HL-60 (cell line): Measurements from ENCODE around the gene AFAP1L1.
"Not testable (repeated sequence)": the region's sequence is repeated elsewhere in the genome, so short reads cannot be mapped to it uniquely, and the experiment has no call there.

Experiments used
- DNase-seq, 2 experiments: peaks; one replicate each; pipeline ENCODE4 v3.0.0-alpha.2; 2010 to 2020; ENCODE audit warnings: low read depth in 1 of 2, low spot score in 1 of 2
- H3K27ac ChIP-seq: fragments of 250-450 bp; sonication (Bioruptor Pico); replicated peaks from 2 replicates; pipeline ENCODE4 v1.5.1; 2020; ENCODE audit warnings: mild to moderate bottlenecking, moderate library complexity
- H3K27me3 ChIP-seq: fragments of 250-450 bp; sonication (Bioruptor Pico); 2 replicates; pipeline ENCODE4 v1.5.1; 2021; ENCODE audit warnings: mild to moderate bottlenecking, moderate library complexity; ENCODE audit not compliant: insufficient read depth, poor library complexity, severe bottlenecking
- H3K4me3 ChIP-seq: replicated peaks from 2 replicates; pipeline ENCODE4 v1.5.1; 2011; ENCODE audit warnings: mild to moderate bottlenecking, control low read depth, low read length; ENCODE audit not compliant: insufficient read depth
- GABPA ChIP-seq: IDR thresholded peaks from 2 replicates; pipeline ENCODE4 v1.6.1; 2012; ENCODE audit warnings: low read depth
- POLR2AphosphoS5 ChIP-seq: IDR thresholded peaks from 2 replicates; pipeline ENCODE4 v1.6.1; 2012; ENCODE audit warnings: low read depth
- SPI1 ChIP-seq: IDR thresholded peaks from 2 replicates; pipeline ENCODE4 v1.6.1; 2012; ENCODE audit warnings: low read depth, mild to moderate bottlenecking, borderline replicate concordance
- TF ChIP-seq, protein P1 (sequence below): IDR thresholded peaks from one replicate; pipeline ENCODE4 v1.5.1; 2011; ENCODE audit warnings: low read length, control low read depth, inconsistent platforms; ENCODE audit not compliant: insufficient read depth
- TF ChIP-seq, protein P2 (sequence below): IDR thresholded peaks from 2 replicates; pipeline ENCODE4 v1.6.1; 2012; ENCODE audit warnings: low read depth; ENCODE audit not compliant: insufficient replicate concordance

AFAP1L1 gene

DNA sequence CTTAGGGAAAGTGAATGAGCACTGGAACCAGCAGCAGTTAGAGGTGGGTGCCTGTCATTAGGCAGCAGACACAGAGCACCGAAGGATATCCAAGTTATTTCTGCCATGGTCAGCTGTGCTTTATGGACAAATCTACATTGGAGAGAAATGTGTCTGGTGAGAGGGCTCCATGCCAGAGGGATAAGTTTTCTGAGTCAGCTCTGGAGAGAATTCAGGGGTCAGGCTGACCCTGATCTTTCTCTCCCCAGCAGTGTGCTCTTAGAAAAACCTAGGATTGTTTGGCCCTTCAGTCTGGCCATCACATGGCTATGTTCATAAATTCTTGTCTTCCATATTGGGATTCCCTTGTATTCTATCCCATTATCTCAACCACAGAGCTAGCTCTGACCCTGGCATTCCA, 116.3 kb downstream of the AFAP1L1 start:
- no peak overlapping the region for H3K4me3 ChIP-seq
- DNase-seq: no peak
- TF ChIP-seq, protein P1, sequence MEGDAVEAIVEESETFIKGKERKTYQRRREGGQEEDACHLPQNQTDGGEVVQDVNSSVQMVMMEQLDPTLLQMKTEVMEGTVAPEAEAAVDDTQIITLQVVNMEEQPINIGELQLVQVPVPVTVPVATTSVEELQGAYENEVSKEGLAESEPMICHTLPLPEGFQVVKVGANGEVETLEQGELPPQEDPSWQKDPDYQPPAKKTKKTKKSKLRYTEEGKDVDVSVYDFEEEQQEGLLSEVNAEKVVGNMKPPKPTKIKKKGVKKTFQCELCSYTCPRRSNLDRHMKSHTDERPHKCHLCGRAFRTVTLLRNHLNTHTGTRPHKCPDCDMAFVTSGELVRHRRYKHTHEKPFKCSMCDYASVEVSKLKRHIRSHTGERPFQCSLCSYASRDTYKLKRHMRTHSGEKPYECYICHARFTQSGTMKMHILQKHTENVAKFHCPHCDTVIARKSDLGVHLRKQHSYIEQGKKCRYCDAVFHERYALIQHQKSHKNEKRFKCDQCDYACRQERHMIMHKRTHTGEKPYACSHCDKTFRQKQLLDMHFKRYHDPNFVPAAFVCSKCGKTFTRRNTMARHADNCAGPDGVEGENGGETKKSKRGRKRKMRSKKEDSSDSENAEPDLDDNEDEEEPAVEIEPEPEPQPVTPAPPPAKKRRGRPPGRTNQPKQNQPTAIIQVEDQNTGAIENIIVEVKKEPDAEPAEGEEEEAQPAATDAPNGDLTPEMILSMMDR: no peak
- no peak for TF ChIP-seq SPI1
- TF ChIP-seq POLR2AphosphoS5: no peak
- no peak for TF ChIP-seq GABPA
- TF ChIP-seq, protein P2, sequence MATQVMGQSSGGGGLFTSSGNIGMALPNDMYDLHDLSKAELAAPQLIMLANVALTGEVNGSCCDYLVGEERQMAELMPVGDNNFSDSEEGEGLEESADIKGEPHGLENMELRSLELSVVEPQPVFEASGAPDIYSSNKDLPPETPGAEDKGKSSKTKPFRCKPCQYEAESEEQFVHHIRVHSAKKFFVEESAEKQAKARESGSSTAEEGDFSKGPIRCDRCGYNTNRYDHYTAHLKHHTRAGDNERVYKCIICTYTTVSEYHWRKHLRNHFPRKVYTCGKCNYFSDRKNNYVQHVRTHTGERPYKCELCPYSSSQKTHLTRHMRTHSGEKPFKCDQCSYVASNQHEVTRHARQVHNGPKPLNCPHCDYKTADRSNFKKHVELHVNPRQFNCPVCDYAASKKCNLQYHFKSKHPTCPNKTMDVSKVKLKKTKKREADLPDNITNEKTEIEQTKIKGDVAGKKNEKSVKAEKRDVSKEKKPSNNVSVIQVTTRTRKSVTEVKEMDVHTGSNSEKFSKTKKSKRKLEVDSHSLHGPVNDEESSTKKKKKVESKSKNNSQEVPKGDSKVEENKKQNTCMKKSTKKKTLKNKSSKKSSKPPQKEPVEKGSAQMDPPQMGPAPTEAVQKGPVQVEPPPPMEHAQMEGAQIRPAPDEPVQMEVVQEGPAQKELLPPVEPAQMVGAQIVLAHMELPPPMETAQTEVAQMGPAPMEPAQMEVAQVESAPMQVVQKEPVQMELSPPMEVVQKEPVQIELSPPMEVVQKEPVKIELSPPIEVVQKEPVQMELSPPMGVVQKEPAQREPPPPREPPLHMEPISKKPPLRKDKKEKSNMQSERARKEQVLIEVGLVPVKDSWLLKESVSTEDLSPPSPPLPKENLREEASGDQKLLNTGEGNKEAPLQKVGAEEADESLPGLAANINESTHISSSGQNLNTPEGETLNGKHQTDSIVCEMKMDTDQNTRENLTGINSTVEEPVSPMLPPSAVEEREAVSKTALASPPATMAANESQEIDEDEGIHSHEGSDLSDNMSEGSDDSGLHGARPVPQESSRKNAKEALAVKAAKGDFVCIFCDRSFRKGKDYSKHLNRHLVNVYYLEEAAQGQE: no peak
- H3K27me3 ChIP-seq: no peaks in the 10 kb centered on the region
- H3K27ac ChIP-seq: no peak overlapping the region

DNA sequence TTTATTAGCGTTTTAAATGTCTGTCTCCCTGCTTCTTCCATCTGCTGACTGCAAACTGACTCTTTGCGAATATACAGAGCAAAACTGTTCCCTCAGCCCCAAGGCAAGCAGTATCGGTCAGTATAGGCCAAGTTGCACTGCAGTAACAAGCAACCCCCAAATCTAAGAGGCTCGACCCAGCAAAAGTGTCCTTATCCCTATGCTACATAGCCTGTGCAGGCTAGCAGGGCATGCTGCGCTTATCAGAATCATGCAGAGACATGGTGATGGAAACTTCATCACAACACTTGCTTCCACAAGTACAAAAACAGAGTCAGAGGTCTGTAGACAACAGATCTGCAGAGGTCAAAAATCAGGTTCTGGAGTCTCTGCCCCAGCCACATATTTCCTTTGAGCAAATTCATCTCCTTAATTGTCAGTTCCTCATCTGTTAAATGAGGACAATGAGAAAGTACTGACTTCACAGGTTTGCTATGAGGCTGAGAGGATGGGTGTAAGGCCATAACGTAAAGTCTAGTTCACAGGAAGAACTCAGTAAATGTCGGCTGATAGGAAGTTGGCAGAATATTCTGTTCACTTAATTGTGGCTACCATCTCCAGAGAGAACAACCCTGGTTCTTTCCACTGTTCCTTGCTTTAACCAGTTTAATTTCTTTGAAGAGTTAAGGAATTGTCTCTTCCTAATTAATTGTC, 117.0 kb downstream of the AFAP1L1 start:
- DNase-seq: no peak
- no peak overlapping the region for H3K4me3 ChIP-seq
- H3K27me3 ChIP-seq: no peaks in the 10 kb centered on the region
- TF ChIP-seq, protein P1: no peak
- TF ChIP-seq SPI1 (no peak), POLR2AphosphoS5 (no peak), GABPA (no peak)
- TF ChIP-seq, protein P2: no peak
- no peak overlapping the region for H3K27ac ChIP-seq

DNA sequence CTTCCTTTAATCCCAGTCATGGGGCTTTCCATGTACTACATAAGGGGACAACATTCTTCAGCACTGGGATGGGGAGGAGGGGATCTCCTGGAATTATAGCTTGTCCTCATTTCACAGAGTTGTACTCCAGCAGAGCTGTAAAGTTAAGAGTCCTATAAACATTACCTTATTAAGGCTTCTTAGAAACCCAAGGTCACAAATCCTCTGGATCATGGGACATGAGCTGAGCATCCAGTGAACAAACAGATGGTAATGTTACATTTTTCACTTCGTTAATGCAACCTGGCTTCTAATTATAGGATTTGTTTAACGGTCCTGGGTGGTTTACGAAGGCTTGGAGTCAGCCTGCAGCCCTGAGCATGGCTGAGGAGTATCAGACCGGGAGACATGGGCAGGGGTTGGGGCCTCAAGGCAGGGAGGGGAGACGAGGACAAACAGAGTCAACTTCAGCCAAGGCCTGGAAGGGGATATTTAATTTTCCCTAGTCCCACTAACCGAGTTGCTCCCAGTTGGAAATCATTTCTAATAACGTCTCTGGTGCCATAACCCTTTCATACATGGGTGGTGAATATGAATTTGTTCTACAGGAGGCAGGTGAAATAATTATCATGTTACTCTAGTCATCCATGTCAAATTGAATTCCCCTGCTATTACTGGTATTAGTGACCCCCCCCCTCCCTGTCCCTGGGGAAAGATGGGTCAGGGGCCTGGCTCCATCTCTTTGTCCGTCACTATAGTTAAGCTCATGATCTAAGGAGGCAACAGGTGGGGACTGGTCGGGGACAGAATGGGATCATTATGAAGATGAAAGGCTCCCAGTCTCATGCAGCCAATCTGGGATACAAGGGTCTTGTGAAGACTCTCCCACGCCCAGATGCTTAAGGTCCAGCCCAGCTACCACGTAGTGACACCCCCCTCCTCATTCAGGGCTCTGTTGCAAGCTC, 118.2 kb downstream of the AFAP1L1 start:
- TF ChIP-seq, protein P1: no peak
- TF ChIP-seq SPI1 (no peak), GABPA (no peak), POLR2AphosphoS5 (no peak)
- TF ChIP-seq, protein P2: no peak
- H3K27me3 ChIP-seq: no peaks in the 10 kb centered on the region
- H3K27ac ChIP-seq: no peak overlapping the region
- no peak overlapping the region for H3K4me3 ChIP-seq
- DNase-seq: no peak

DNA sequence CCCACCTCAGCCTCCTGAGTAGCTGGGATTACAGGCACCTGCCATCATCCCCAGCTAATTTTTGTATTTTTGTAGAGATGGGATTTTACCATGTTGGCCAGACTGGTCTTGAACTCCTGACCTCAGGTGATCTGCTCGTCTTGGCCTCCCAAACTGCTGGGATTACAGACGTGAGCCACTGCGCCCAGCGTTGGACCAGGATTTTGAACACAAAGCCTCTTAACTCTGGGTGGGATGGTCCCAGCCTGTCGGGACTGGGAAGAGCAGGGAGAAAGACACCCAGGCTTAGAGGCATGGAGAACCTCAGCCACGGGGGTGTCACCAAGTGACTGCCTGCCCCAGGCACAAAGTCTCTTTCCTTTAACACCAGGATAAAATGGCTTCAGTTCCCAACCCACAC, 119.4 kb downstream of the AFAP1L1 start:
- DNase-seq, H3K4me3 ChIP-seq, H3K27me3 ChIP-seq, H3K27ac ChIP-seq: not testable (repeated sequence)
